GM23338 (cell line): Measurements from ENCODE around the gene SLC9A2. TPM values are rescaled to one million over a fixed set of nuclear protein-coding genes. Genes with fewer than 3 reads are reported as not detected.

ENCODE experiments used
- ATAC-seq: fragments of 200-7000 bp; cut with Tn5 transposase; 3 replicates; pipeline ENCODE4 v1.9.1; 2020
- DNase-seq: peaks from one replicate; pipeline ENCODE4 v3.0.0-alpha.2; 2015; ENCODE audit warnings: low spot score
- H2AFZ ChIP-seq: fragments of 200-600 bp; sonication (generic); 2 replicates; pipeline ENCODE4 v1.8.0; 2016; ENCODE audit warnings: antibody characterized with exemption, mild to moderate bottlenecking, moderate library complexity
- H3F3A ChIP-seq: fragments of 200-600 bp; sonication (generic); replicated peaks from 2 replicates; pipeline ENCODE4 v1.8.0; 2017; ENCODE audit warnings: antibody characterized with exemption, mixed run types, low read depth
- H3K27ac ChIP-seq: fragments of 200-600 bp; sonication (generic); 2 replicates; pipeline ENCODE4 v1.6.1; 2016; ENCODE audit warnings: low read depth
- H3K27me3 ChIP-seq: fragments of 200-600 bp; sonication (generic); 2 replicates; pipeline ENCODE4 v1.8.0; 2016; ENCODE audit warnings: mild to moderate bottlenecking, mixed run types, moderate library complexity; ENCODE audit not compliant: insufficient read depth
- H3K36me3 ChIP-seq: fragments of 200-600 bp; sonication (generic); 2 replicates; pipeline ENCODE4 v1.8.0; 2016; ENCODE audit warnings: mild to moderate bottlenecking; ENCODE audit not compliant: insufficient read depth
- H3K4me1 ChIP-seq: fragments of 200-600 bp; sonication (generic); 2 replicates; pipeline ENCODE4 v1.8.0; 2016; ENCODE audit warnings: mild to moderate bottlenecking, moderate library complexity; ENCODE audit not compliant: insufficient read depth
- H3K4me2 ChIP-seq: fragments of 200-600 bp; sonication (generic); 2 replicates; pipeline ENCODE4 v1.7.1; 2017; ENCODE audit warnings: mixed run types
- H3K4me3 ChIP-seq: fragments of 200-600 bp; sonication (generic); 2 replicates; pipeline ENCODE4 v1.6.1; 2016; ENCODE audit warnings: mixed run types
- H3K79me2 ChIP-seq: fragments of 200-600 bp; sonication (generic); replicated peaks from 2 replicates; pipeline ENCODE4 v1.8.0; 2017; ENCODE audit warnings: mild to moderate bottlenecking; ENCODE audit not compliant: insufficient read depth
- H3K9me2 ChIP-seq: fragments of 200-600 bp; sonication (generic); 2 replicates; pipeline ENCODE4 v1.8.0; 2017; ENCODE audit not compliant: insufficient read depth
- H4K20me1 ChIP-seq: fragments of 200-600 bp; sonication (generic); replicated peaks from 2 replicates; pipeline ENCODE4 v1.8.0; 2017; ENCODE audit warnings: mild to moderate bottlenecking; ENCODE audit not compliant: insufficient read depth
- H3K27ac Mint-ChIP-seq: 2 replicates; pipeline ENCODE4 v1.8.0; 2020; ENCODE audit warnings: inconsistent platforms, mild to moderate bottlenecking, moderate library complexity, mixed read lengths
- H3K27me3 Mint-ChIP-seq: 3 replicates; pipeline ENCODE4 v1.8.0; 2022; ENCODE audit warnings: low read depth, mild to moderate bottlenecking, moderate library complexity, mixed read lengths, inconsistent platforms; ENCODE audit not compliant: insufficient read depth, poor library complexity
- H3K36me3 Mint-ChIP-seq: 3 replicates; pipeline ENCODE4 v1.8.0; 2021; ENCODE audit warnings: low read depth, mild to moderate bottlenecking, inconsistent platforms, moderate library complexity, mixed read lengths
- H3K4me1 Mint-ChIP-seq: 3 replicates; pipeline ENCODE4 v1.8.0; 2020; ENCODE audit warnings: mild to moderate bottlenecking, inconsistent platforms, mixed read lengths
- H3K4me3 Mint-ChIP-seq: 3 replicates; pipeline ENCODE4 v1.8.0; 2021; ENCODE audit warnings: moderate library complexity, mild to moderate bottlenecking, inconsistent platforms, mixed read lengths
- H3K9me3 Mint-ChIP-seq: 3 replicates; pipeline ENCODE4 v1.8.0; 2020; ENCODE audit warnings: moderate library complexity, mild to moderate bottlenecking, inconsistent platforms, mixed read lengths
- CREB1 ChIP-seq: fragments of 250-450 bp; sonication (Bioruptor Pico); IDR thresholded peaks from 2 replicates; pipeline ENCODE4 v1.5.0; 2020; ENCODE audit warnings: low read depth, mild to moderate bottlenecking, moderate library complexity
- ETS1 ChIP-seq: IDR thresholded peaks from 2 replicates; pipeline ENCODE4 v1.6.1; 2016; ENCODE audit warnings: antibody characterized with exemption
- EZH2 ChIP-seq: fragments of 200-600 bp; sonication (generic); IDR thresholded peaks from one replicate; pipeline ENCODE4 v1.8.0; 2017; ENCODE audit warnings: antibody characterized with exemption, mild to moderate bottlenecking, low read depth; ENCODE audit not compliant: unreplicated experiment
- EZH2phosphoT487 ChIP-seq: fragments of 200-600 bp; sonication (generic); IDR thresholded peaks from one replicate; pipeline ENCODE4 v1.8.1; 2018; ENCODE audit warnings: antibody characterized with exemption; ENCODE audit not compliant: unreplicated experiment
- JUNB ChIP-seq: IDR thresholded peaks from one replicate; pipeline ENCODE4 v1.6.1; 2016; ENCODE audit warnings: antibody characterized with exemption; ENCODE audit not compliant: unreplicated experiment
- NANOG ChIP-seq: IDR thresholded peaks from 2 replicates; pipeline ENCODE4 v1.6.1; 2016; ENCODE audit warnings: antibody characterized with exemption, borderline replicate concordance
- POLR2AphosphoS5 ChIP-seq: IDR thresholded peaks from 2 replicates; pipeline ENCODE4 v1.6.1; 2016; ENCODE audit warnings: antibody characterized with exemption, low read depth
- REST ChIP-seq: IDR thresholded peaks from one replicate; pipeline ENCODE4 v1.6.1; 2018; ENCODE audit warnings: antibody characterized with exemption; ENCODE audit not compliant: unreplicated experiment
- STAT1 ChIP-seq: IDR thresholded peaks from one replicate; pipeline ENCODE4 v1.6.1; 2016; ENCODE audit warnings: antibody characterized with exemption; ENCODE audit not compliant: unreplicated experiment
- ZNF114 ChIP-seq: fragments of 250-450 bp; sonication (Bioruptor Pico); IDR thresholded peaks from 2 replicates; pipeline ENCODE4 v1.5.0; 2020; ENCODE audit warnings: mild to moderate bottlenecking, moderate library complexity
- ZNF331 ChIP-seq: fragments of 250-450 bp; sonication (Bioruptor Pico); IDR thresholded peaks from 2 replicates; pipeline ENCODE4 v1.5.0; 2020; ENCODE audit warnings: low read depth, mild to moderate bottlenecking, moderate library complexity
- polyA plus RNA-seq: library from polyadenylated mRNA; unstranded; fragments of >200 nt; fragmentation: Nextera tagmentation; extraction: Ambion mirVana; gene quantifications from 2 replicates; pipeline ENCODE4 v1.2.1, GENCODE V29; 2016
- total RNA-seq: library from RNA; depleted of rRNA; stranded (reverse); fragments of >200 nt; shearing (Covaris generic); gene quantifications from 2 replicates; pipeline ENCODE4 v1.2.3, GENCODE V29; 2014
- TF ChIP-seq, protein P1 (sequence below): fragments of 250-450 bp; sonication (Bioruptor Pico); IDR thresholded peaks from 2 replicates; pipeline ENCODE4 v1.5.0; 2020; ENCODE audit warnings: mild to moderate bottlenecking, moderate library complexity
- TF ChIP-seq, protein P2 (sequence below), 2 experiments: fragments of 200-600 bp in 1 of 2; sonication (generic) in 1 of 2; conservative IDR thresholded peaks; 2 replicates each; pipeline versions ENCODE4 v1.5.1 to v1.6.1; 2016 to 2017; ENCODE audit warnings: antibody characterized with exemption in 2 of 2, low read depth in 2 of 2, mild to moderate bottlenecking in 2 of 2, moderate library complexity in 1 of 2

SLC9A2 gene
- total and polyA plus RNA-seq, 2 experiments from 2014 or later: 0.03 to 0.24 TPM

DNA sequence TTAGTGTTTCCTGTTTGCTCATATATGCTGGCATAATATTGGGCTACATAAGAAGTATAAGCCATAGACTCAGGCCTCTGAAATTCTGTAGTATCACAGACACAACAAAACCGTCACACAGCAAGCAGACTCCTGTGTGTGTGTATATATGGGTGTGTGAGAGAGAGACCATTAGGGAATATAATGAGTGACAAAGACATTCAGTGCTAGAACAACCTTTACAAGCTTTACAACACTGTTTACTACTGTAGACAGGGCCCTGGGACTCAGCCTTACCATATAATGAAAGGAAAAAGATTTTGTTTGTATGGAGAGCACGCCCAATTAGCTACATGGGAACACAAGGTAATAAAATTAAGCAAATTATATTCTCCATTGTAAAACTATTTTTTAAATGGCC, 77.1 kb downstream of the SLC9A2 start:
- ATAC-seq: no peak
- no peak overlapping the region for H3K27ac ChIP-seq
- no peak for DNase-seq
- H4K20me1 ChIP-seq: no peaks in the 10 kb centered on the region
- no peak overlapping the region for H3K4me3 Mint-ChIP-seq
- H3K4me3 ChIP-seq: no peak overlapping the region
- H2AFZ ChIP-seq: no peak overlapping the region
- H3K9me2 ChIP-seq: peaks cover 8% of the 10 kb centered on the region; the same call in 1 of the 2 replicates
- no peaks in the 10 kb centered on the region for H3K36me3 ChIP-seq
- H3K27ac Mint-ChIP-seq: no peak overlapping the region
- H3K79me2 ChIP-seq: no peaks in the 10 kb centered on the region
- TF ChIP-seq, protein P1, sequence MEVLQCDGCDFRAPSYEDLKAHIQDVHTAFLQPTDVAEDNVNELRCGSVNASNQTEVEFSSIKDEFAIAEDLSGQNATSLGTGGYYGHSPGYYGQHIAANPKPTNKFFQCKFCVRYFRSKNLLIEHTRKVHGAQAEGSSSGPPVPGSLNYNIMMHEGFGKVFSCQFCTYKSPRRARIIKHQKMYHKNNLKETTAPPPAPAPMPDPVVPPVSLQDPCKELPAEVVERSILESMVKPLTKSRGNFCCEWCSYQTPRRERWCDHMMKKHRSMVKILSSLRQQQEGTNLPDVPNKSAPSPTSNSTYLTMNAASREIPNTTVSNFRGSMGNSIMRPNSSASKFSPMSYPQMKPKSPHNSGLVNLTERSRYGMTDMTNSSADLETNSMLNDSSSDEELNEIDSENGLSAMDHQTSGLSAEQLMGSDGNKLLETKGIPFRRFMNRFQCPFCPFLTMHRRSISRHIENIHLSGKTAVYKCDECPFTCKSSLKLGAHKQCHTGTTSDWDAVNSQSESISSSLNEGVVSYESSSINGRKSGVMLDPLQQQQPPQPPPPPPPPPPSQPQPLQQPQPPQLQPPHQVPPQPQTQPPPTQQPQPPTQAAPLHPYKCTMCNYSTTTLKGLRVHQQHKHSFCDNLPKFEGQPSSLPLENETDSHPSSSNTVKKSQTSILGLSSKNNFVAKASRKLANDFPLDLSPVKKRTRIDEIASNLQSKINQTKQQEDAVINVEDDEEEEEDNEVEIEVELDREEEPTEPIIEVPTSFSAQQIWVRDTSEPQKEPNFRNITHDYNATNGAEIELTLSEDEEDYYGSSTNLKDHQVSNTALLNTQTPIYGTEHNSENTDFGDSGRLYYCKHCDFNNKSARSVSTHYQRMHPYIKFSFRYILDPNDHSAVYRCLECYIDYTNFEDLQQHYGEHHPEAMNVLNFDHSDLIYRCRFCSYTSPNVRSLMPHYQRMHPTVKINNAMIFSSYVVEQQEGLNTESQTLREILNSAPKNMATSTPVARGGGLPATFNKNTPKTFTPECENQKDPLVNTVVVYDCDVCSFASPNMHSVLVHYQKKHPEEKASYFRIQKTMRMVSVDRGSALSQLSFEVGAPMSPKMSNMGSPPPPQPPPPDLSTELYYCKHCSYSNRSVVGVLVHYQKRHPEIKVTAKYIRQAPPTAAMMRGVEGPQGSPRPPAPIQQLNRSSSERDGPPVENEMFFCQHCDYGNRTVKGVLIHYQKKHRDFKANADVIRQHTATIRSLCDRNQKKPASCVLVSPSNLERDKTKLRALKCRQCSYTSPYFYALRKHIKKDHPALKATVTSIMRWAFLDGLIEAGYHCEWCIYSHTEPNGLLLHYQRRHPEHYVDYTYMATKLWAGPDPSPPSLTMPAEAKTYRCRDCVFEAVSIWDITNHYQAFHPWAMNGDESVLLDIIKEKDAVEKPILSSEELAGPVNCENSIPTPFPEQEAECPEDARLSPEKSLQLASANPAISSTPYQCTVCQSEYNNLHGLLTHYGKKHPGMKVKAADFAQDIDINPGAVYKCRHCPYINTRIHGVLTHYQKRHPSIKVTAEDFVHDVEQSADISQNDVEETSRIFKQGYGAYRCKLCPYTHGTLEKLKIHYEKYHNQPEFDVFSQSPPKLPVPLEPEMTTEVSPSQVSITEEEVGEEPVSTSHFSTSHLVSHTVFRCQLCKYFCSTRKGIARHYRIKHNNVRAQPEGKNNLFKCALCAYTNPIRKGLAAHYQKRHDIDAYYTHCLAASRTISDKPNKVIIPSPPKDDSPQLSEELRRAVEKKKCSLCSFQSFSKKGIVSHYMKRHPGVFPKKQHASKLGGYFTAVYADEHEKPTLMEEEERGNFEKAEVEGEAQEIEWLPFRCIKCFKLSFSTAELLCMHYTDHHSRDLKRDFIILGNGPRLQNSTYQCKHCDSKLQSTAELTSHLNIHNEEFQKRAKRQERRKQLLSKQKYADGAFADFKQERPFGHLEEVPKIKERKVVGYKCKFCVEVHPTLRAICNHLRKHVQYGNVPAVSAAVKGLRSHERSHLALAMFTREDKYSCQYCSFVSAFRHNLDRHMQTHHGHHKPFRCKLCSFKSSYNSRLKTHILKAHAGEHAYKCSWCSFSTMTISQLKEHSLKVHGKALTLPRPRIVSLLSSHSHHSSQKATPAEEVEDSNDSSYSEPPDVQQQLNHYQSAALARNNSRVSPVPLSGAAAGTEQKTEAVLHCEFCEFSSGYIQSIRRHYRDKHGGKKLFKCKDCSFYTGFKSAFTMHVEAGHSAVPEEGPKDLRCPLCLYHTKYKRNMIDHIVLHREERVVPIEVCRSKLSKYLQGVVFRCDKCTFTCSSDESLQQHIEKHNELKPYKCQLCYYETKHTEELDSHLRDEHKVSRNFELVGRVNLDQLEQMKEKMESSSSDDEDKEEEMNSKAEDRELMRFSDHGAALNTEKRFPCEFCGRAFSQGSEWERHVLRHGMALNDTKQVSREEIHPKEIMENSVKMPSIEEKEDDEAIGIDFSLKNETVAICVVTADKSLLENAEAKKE (CRISPR knock-in tag): no peak
- TF ChIP-seq ETS1 (no peak), POLR2AphosphoS5 (no peak), EZH2 (no peak), STAT1 (no peak), JUNB (no peak), ZNF331 (no peak), NANOG (no peak), EZH2phosphoT487 (no peak), REST (no peak), CREB1 (CRISPR knock-in tag) (no peak), ZNF114 (CRISPR knock-in tag) (no peak)
- TF ChIP-seq, protein P2, sequence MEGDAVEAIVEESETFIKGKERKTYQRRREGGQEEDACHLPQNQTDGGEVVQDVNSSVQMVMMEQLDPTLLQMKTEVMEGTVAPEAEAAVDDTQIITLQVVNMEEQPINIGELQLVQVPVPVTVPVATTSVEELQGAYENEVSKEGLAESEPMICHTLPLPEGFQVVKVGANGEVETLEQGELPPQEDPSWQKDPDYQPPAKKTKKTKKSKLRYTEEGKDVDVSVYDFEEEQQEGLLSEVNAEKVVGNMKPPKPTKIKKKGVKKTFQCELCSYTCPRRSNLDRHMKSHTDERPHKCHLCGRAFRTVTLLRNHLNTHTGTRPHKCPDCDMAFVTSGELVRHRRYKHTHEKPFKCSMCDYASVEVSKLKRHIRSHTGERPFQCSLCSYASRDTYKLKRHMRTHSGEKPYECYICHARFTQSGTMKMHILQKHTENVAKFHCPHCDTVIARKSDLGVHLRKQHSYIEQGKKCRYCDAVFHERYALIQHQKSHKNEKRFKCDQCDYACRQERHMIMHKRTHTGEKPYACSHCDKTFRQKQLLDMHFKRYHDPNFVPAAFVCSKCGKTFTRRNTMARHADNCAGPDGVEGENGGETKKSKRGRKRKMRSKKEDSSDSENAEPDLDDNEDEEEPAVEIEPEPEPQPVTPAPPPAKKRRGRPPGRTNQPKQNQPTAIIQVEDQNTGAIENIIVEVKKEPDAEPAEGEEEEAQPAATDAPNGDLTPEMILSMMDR (conservative IDR thresholded peaks at IDR 0.05; ENCODE audit: low read depth in 2 of 2): no peak
- no peaks in the 10 kb centered on the region for H3K27me3 Mint-ChIP-seq
- no peaks in the 10 kb centered on the region for H3F3A ChIP-seq
- H3K36me3 Mint-ChIP-seq: no peaks in the 10 kb centered on the region
- no peaks in the 10 kb centered on the region; the same call in 1 of the 2 replicates for H3K4me1 ChIP-seq
- no peaks in the 10 kb centered on the region for H3K27me3 ChIP-seq
- peaks cover 15% of the 10 kb centered on the region; the same call in 2 of the 3 replicates for H3K4me1 Mint-ChIP-seq
- H3K4me2 ChIP-seq: no peak overlapping the region
- H3K9me3 Mint-ChIP-seq: no peaks in the 10 kb centered on the region; the same call in 2 of the 3 replicates
